Activated T-helper 2 cell treated with anti-CD3 and anti-CD28 coated beads, Interferon-gamma antibody, Interleukin-2, Interleukin-4, amounts not matched to agents 10 μg/mL and 5 μg/mL and 100 μg/mL, durations not matched to agents 14 hours and 24 hours and 36 hours (primary cell): ENCODE results near the gene GCC1. TPM values are rescaled to one million over a fixed set of nuclear protein-coding genes. Genes with fewer than 3 reads are reported as not detected.
"Not testable (repeated sequence)": the region's sequence is repeated elsewhere in the genome, so short reads cannot be mapped to it uniquely, and the experiment has no call there.

Source experiments
- DNase-seq: peaks from one replicate; pipeline ENCODE4 v3.0.0; 2021; ENCODE audit warnings: low spot score
- H3K27ac Mint-ChIP-seq: one replicate; pipeline ENCODE4 v1.8.0; 2021; ENCODE audit warnings: mixed read lengths
- H3K27me3 Mint-ChIP-seq: one replicate; pipeline ENCODE4 v1.8.0; 2021; ENCODE audit warnings: low read depth, mixed read lengths
- H3K36me3 Mint-ChIP-seq: one replicate; pipeline ENCODE4 v1.8.0; 2021; ENCODE audit warnings: low read depth, mixed read lengths
- H3K4me1 Mint-ChIP-seq: one replicate; pipeline ENCODE4 v1.8.0; 2021; ENCODE audit warnings: low read depth, mixed read lengths
- H3K4me3 Mint-ChIP-seq: one replicate; pipeline ENCODE4 v1.8.0; 2021; ENCODE audit warnings: low read depth, mild to moderate bottlenecking, moderate library complexity, mixed read lengths
- H3K9me3 Mint-ChIP-seq: one replicate; pipeline ENCODE4 v1.8.0; 2021; ENCODE audit warnings: mixed read lengths
- intact Hi-C: fragments of 100-400 bp; cut with micrococcal nuclease; formaldehyde crosslinking; loops from one replicate; pipeline ENCODE4 v1.15.1; 2023
- total RNA-seq: library from RNA; stranded (reverse); gene quantifications from 2 replicates; pipeline ENCODE4 v1.2.3, GENCODE V29; 2022

Gene GCC1
- total RNA-seq, 1 donor from 2014 or later, result 15.1 TPM

DNA sequence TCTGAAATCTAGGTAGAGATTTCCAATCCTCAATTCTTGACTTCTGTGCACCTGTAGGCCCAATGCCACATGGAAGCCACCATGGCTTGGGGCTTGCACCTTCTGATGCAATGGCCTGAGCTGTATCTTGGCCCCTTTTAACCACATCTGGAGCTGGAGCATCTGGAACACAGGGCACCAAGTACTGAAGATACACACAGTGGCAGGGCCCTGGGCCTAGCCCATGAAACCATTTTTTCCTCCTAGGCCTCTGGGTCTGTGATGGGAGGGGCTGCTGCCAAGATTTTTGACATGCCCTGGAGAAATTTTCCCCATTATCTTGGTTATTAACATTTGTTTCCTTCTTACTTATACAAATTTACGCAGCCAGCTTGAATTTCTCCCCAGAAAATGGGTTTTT lies 39.1 kb downstream of the GCC1 start:
- intact Hi-C loops, result no loop called here

DNA sequence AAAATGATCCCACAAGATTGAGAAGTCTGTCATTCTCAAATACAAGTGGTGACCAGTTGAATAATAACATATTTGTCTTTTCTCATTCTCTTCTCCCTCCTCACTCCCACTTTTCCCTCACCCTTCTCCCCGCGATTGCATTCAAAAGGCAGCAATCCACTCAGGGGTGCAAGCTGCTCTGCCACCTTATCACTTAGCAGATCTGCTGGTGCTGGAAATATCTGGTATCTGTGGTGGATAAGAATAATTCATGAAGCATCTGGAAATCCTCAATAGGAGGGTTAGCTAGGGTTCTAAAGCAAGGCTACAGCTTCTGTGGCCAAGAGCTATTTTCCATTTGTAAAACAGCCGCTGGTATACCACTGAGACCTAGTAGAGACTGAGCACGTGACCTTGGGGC lies 43.8 kb downstream of the GCC1 start:
- H3K9me3 Mint-ChIP-seq, result peaks cover under 1% of the 10 kb centered on the region
- H3K36me3 Mint-ChIP-seq, result no peaks in the 10 kb centered on the region
- peaks cover 12% of the 10 kb centered on the region for H3K27me3 Mint-ChIP-seq
- no peaks in the 10 kb centered on the region for H3K4me1 Mint-ChIP-seq
- no peak overlapping the region for H3K27ac Mint-ChIP-seq
- intact Hi-C loops, result no loop called here
- H3K4me3 Mint-ChIP-seq, result no peak overlapping the region
- no peak for DNase-seq

More for the DNA sequence above, 39.1 kb downstream of the GCC1 start:
- DNase-seq, result no peak
- Mint-ChIP-seq H3K36me3 (no peaks in the 10 kb centered on the region), H3K9me3 (peaks cover 6% of the 10 kb centered on the region), H3K27me3 (peaks cover 6% of the 10 kb centered on the region), H3K27ac (no peak overlapping the region), H3K4me3 (no peak overlapping the region), H3K4me1 (no peaks in the 10 kb centered on the region)

DNA sequence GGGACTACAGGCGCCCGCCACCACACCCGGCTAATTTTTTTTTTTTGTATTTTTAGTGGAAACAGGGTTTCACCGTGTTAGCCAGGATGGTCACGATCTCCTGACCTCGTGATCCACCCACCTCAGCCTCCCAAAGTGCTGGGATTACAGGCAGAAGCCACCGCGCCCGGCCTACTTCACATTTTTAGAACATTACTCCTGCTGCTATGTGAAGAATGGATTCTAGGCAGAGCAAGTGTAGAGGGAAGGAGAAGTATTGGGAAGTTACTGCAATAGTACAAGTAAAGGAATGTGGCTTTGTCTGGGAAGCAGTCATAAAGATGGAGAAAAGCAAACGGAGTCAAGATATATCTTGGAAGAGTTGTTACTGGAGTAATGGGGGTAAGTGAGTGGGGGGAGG lies 44.9 kb downstream of the GCC1 start:
- H3K36me3 Mint-ChIP-seq, H3K27ac Mint-ChIP-seq, DNase-seq, H3K9me3 Mint-ChIP-seq, H3K4me1 Mint-ChIP-seq, intact Hi-C loops, H3K4me3 Mint-ChIP-seq: not testable (repeated sequence)
- peaks cover 21% of the 10 kb centered on the region for H3K27me3 Mint-ChIP-seq

DNA sequence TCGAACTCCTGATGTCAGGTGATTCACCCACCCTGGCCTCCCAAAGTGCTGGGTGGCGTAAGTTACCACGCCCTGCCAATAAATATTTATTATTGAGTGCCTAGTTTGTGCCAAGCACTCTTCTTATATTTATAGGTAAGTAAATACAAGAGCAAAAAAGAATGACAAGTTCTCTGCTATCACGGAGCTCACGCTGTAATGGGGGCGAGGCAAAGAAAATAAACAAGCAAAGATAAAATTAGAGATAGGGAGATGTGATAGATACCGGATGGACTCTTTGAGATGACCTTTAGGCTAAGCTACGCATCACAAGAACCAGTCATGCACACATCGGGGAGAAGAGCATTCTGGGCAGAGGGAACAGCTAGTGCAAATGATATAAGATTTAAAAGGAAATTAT lies 46.3 kb downstream of the GCC1 start:
- no peak overlapping the region for H3K4me3 Mint-ChIP-seq
- H3K27me3 Mint-ChIP-seq, result peaks cover 30% of the 10 kb centered on the region
- H3K36me3 Mint-ChIP-seq, result no peaks in the 10 kb centered on the region
- no peaks in the 10 kb centered on the region for H3K9me3 Mint-ChIP-seq
- intact Hi-C loops, result no loop called here
- no peaks in the 10 kb centered on the region for H3K4me1 Mint-ChIP-seq
- no peak overlapping the region for H3K27ac Mint-ChIP-seq
- no peak for DNase-seq

DNA sequence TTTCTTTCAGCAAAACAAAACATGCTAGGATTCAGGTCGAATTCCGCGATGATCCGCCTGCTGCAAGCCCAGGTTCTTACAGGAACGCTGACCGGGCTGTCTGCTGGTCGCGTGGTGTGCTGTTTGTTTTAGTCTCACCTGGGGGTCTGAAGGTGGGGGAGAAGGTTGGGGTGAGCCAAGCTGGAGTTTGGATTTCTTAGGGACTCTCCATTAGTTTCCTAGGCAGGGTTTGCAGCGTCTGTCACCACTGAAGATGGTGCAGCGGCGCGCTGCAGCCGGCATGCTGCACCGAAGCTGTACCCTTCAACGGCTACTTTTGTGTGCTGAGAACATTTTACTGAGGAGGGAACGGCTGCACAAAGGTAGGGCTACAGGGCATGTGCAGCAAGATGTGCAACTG lies 48.7 kb downstream of the GCC1 start:
- peaks cover 3% of the 10 kb centered on the region for H3K4me1 Mint-ChIP-seq

DNA sequence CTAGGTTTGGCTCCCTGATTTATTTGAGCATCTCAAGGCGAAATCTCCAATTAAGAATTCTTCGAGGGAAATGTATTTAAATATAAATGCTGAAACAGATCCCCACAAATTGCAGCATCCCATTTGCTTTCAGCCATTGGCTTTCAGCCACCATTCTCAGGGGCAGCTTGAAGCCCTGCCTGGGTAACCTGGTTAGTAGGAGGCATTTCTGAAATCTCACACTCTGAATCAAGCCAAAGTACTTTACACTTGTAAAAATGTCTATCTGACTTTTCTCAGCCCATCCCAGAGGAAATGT lies 49.1 kb downstream of the GCC1 start:
- Mint-ChIP-seq H3K36me3 (no peaks in the 10 kb centered on the region), H3K27me3 (peaks cover 33% of the 10 kb centered on the region), H3K4me3 (no peak overlapping the region), H3K4me1 (peaks cover 3% of the 10 kb centered on the region), H3K27ac (no peak overlapping the region), H3K9me3 (no peaks in the 10 kb centered on the region)
- intact Hi-C loops, result no loop called here
- no peak for DNase-seq

More for the DNA sequence above, 48.7 kb downstream of the GCC1 start:
- intact Hi-C loops, result no loop called here
- peaks cover 33% of the 10 kb centered on the region for H3K27me3 Mint-ChIP-seq
- H3K4me3 Mint-ChIP-seq, result no peak overlapping the region
- H3K36me3 Mint-ChIP-seq, result no peaks in the 10 kb centered on the region
- no peak for DNase-seq
- H3K27ac Mint-ChIP-seq, result no peak overlapping the region
- H3K9me3 Mint-ChIP-seq, result no peaks in the 10 kb centered on the region

DNA sequence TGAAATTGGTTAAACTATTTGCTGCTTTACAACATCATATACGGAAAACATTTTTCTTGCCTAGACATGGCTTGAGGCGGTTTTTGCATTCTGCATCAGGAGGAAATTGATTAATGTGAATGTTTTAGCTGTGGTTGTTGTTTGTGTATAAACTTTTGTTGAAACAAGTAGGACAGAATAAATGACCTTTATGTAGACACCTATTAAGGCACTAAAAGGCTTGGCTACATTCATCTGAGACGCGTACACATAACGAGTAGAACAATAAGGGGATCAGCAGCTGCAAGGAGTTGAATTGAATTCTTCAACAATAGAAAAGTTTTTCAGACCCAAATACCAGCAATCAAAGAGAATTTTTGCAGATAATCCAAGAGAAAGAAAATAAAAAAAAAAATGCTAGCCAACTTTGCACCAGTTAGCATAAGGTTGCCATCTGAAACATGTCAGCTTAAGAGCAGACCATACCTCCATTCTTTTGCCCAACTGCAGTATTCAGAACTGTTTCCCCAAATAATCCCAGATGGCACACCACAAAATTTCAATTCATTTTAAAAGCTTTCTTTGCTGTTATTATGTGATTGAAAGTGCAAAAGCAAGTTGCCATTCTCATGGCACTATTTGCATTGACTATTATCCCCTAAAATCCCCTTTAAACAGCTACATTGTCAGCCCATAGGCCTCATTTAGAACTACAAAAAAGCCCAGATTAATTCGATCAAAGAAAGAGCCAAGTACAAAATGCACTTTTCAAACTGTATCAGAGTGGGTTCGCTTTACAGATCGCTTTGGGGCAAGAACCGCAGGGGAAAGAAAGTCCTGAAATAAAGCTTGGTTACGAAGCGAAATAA lies 49.6 kb downstream of the GCC1 start:
- no peak for DNase-seq
- Mint-ChIP-seq H3K4me3 (no peak overlapping the region), H3K4me1 (peaks cover 3% of the 10 kb centered on the region), H3K27me3 (peaks cover 33% of the 10 kb centered on the region), H3K9me3 (no peaks in the 10 kb centered on the region), H3K27ac (no peak overlapping the region), H3K36me3 (no peaks in the 10 kb centered on the region)
- intact Hi-C loops, result no loop called here

DNA sequence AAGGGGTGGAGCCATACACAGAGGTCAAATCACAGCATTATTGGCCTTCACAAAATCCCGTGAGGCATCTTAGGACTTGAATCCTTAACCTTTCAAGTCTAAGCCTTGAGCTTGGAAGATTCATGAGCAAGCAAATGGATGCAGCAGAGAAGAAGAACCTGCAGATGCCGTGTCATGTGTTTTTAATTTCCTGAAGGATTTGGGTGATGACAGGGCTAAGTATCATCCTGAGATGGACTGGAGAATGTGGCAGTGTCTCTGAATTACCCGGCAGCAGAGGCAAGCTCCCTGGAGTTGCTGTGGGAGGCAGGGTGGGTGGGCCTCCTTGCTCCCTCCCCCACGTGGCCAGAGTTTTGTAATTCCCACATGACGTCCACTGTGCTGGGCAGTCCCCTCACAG lies 50.8 kb downstream of the GCC1 start:
- peaks cover 35% of the 10 kb centered on the region for H3K27me3 Mint-ChIP-seq
- no peak overlapping the region for H3K27ac Mint-ChIP-seq
- intact Hi-C loops, result no loop called here
- peaks cover 3% of the 10 kb centered on the region for H3K4me1 Mint-ChIP-seq
- no peaks in the 10 kb centered on the region for H3K9me3 Mint-ChIP-seq
- DNase-seq, result no peak
- no peak overlapping the region for H3K4me3 Mint-ChIP-seq
- no peaks in the 10 kb centered on the region for H3K36me3 Mint-ChIP-seq

DNA sequence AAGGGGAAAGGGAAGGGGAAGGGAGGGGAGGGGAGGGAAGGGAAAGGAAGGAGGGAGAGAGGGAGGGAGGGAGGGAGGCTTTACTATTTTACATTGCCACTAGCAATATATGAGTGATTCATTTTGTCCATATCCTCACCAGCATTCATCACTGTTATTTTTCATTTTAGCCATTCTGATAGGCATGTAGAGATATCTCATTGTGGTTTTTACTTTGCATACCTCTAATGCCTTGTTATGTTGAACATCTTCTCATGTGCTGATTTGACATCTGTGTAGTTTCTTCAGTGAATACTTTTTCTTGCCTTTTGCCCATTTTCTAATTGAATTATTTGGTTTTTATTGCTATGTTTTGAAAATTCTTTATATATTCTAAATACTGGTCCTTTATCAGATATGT lies 52.7 kb downstream of the GCC1 start:
- DNase-seq, result no peak
- H3K4me1 Mint-ChIP-seq, result peaks cover 3% of the 10 kb centered on the region
- H3K27me3 Mint-ChIP-seq, result peaks cover 43% of the 10 kb centered on the region
- intact Hi-C loops, result no loop called here
- no peak overlapping the region for H3K4me3 Mint-ChIP-seq
- no peaks in the 10 kb centered on the region for H3K36me3 Mint-ChIP-seq
- no peaks in the 10 kb centered on the region for H3K9me3 Mint-ChIP-seq
- no peak overlapping the region for H3K27ac Mint-ChIP-seq

DNA sequence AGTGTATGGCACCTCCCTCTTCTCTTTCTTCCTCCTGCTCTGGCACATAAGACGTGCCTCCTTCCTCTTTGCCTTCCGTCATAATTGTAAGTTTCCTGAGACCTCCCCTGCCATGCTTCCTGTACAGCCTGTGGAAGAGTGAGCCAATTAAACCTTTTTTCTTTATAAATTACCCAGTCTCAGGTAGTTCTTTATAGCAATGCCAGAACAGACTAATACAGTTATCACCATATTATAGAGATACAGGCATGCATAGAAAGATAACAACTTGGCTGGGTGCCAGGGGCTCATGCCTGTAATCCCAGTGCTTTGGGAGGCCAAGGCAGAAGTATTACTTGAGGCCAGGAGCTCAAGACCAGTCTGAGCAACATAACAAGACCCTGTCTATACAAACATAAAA lies 53.2 kb downstream of the GCC1 start:
- no peak for DNase-seq
- Mint-ChIP-seq H3K9me3 (no peaks in the 10 kb centered on the region), H3K4me3 (no peak overlapping the region), H3K27ac (no peak overlapping the region), H3K27me3 (peaks cover 38% of the 10 kb centered on the region), H3K36me3 (no peaks in the 10 kb centered on the region), H3K4me1 (peaks cover 3% of the 10 kb centered on the region)
- intact Hi-C loops, result no loop called here

Other genes with a start within 250 kb of the GCC1 start
- 40.2 and 40.8 TPM in 2 replicates for gene ZNF800, start 192.9 kb downstream of the GCC1 start, total RNA-seq
- 133 TPM in 2 replicates for gene ARF5, start 2.8 kb upstream of the GCC1 start, total RNA-seq
- 0.99 and 1.4 TPM in 2 replicates for gene FSCN3, start 8.1 kb upstream of the GCC1 start, total RNA-seq
- not detected in 2 replicates for gene PAX4, start 32.5 kb upstream of the GCC1 start, total RNA-seq
- gene SND1, start 66.6 kb upstream of the GCC1 start, total RNA-seq, result 311 TPM in 2 replicates